ENCODE data around the gene IBTK.

- TF ChIP-seq ATF2 (IDR thresholded peaks at IDR 0.05; ENCODE audit: low read length) (no peak), EZH2 (IDR thresholded peaks at IDR 0.05; ENCODE audit: low read depth, low read length, severe bottlenecking) (no peak), POLR2AphosphoS5 (IDR thresholded peaks at IDR 0.05; ENCODE audit: low read depth, low read length) (no peak), GABPA (IDR thresholded peaks at IDR 0.05; ENCODE audit: borderline replicate concordance, insufficient read depth, low read length) (no peak), RFX5 (IDR thresholded peaks at IDR 0.05; ENCODE audit: borderline replicate concordance, low read depth, low read length) (no peak), CHD1 (IDR thresholded peaks at IDR 0.05; ENCODE audit: low read depth, low read length) (no peak), TAF1 (IDR thresholded peaks at IDR 0.05; ENCODE audit: low read depth, low read length) (no peak), JUN (IDR thresholded peaks at IDR 0.05; ENCODE audit: low read depth, low read length) (no peak), EGR1 (IDR thresholded peaks at IDR 0.05; ENCODE audit: borderline replicate concordance, low read depth, low read length) (no peak), SIN3A (conservative IDR thresholded peaks at IDR 0.05 in 1 of 2, IDR thresholded peaks at IDR 0.05 in 1 of 2; ENCODE audit: low read depth in 1 of 2, low read length in 2 of 2) (no peak)
- TF ChIP-seq, protein P1, sequence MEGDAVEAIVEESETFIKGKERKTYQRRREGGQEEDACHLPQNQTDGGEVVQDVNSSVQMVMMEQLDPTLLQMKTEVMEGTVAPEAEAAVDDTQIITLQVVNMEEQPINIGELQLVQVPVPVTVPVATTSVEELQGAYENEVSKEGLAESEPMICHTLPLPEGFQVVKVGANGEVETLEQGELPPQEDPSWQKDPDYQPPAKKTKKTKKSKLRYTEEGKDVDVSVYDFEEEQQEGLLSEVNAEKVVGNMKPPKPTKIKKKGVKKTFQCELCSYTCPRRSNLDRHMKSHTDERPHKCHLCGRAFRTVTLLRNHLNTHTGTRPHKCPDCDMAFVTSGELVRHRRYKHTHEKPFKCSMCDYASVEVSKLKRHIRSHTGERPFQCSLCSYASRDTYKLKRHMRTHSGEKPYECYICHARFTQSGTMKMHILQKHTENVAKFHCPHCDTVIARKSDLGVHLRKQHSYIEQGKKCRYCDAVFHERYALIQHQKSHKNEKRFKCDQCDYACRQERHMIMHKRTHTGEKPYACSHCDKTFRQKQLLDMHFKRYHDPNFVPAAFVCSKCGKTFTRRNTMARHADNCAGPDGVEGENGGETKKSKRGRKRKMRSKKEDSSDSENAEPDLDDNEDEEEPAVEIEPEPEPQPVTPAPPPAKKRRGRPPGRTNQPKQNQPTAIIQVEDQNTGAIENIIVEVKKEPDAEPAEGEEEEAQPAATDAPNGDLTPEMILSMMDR (IDR thresholded peaks at IDR 0.05; ENCODE audit: control extremely low read depth in 1 of 3, insufficient read depth in 1 of 3, low read depth in 1 of 3, low read length in 3 of 3) = no peak
- TF ChIP-seq, protein P2, sequence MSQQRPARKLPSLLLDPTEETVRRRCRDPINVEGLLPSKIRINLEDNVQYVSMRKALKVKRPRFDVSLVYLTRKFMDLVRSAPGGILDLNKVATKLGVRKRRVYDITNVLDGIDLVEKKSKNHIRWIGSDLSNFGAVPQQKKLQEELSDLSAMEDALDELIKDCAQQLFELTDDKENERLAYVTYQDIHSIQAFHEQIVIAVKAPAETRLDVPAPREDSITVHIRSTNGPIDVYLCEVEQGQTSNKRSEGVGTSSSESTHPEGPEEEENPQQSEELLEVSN (IDR thresholded peaks at IDR 0.05) = no peak
- TF ChIP-seq, protein P3, sequence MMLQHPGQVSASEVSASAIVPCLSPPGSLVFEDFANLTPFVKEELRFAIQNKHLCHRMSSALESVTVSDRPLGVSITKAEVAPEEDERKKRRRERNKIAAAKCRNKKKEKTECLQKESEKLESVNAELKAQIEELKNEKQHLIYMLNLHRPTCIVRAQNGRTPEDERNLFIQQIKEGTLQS (IDR thresholded peaks at IDR 0.05; ENCODE audit: insufficient read depth, low read depth, low read length) = no peak
Measured at GRCh38 chr6:82263916-82264315, 16.4 kb upstream of the IBTK start.

All from H1 (cell line).